PC-9 (cell line): ENCODE data around the gene CXCR6.
"Not testable (repeated sequence)": the region's sequence is repeated elsewhere in the genome, so short reads cannot be mapped to it uniquely, and the experiment has no call there.

Experiments used
- CTCF ChIP-seq: fragments of 200-600 bp; sonication (generic); conservative IDR thresholded peaks from 2 replicates; pipeline ENCODE4 v1.6.1; 2017; ENCODE audit warnings: mixed run types, antibody characterized with exemption, mild to moderate bottlenecking, moderate library complexity
- EZH2 ChIP-seq: fragments of 200-600 bp; sonication (generic); IDR thresholded peaks from 2 replicates; pipeline ENCODE4 v1.8.0; 2017; ENCODE audit warnings: antibody characterized with exemption, low read depth

GRCh38 chr3:45997499-45997898 lies 54.2 kb downstream of the CXCR6 start:
- TF ChIP-seq CTCF, EZH2: not testable (repeated sequence)
